Ishikawa (cell line): ENCODE results near the gene TRPM3.

Source experiments
- CEBPB ChIP-seq: IDR thresholded peaks from 2 replicates; pipeline ENCODE4 v1.6.1; 2012
- CREB1 ChIP-seq: IDR thresholded peaks from 2 replicates; pipeline ENCODE4 v1.6.1; 2012; ENCODE audit warnings: low read depth
- EGR1 ChIP-seq: IDR thresholded peaks from 2 replicates; pipeline ENCODE4 v1.6.1; 2012
- EP300 ChIP-seq: IDR thresholded peaks from 2 replicates; pipeline ENCODE4 v1.6.1; 2012; ENCODE audit warnings: borderline replicate concordance
- FOXM1 ChIP-seq: IDR thresholded peaks from 2 replicates; pipeline ENCODE4 v1.6.1; 2012; ENCODE audit warnings: low read depth, borderline replicate concordance
- MAX ChIP-seq: IDR thresholded peaks from 2 replicates; pipeline ENCODE4 v1.6.1; 2012
- NFIC ChIP-seq: IDR thresholded peaks from 2 replicates; pipeline ENCODE4 v1.6.1; 2012
- RAD21 ChIP-seq: IDR thresholded peaks from 2 replicates; pipeline ENCODE4 v1.6.1; 2012; ENCODE audit warnings: low read depth
- TAF1 ChIP-seq: IDR thresholded peaks from 2 replicates; pipeline ENCODE4 v1.6.1; 2012; ENCODE audit warnings: low read depth, mild to moderate bottlenecking
- TCF12 ChIP-seq: IDR thresholded peaks from 2 replicates; pipeline ENCODE4 v1.6.1; 2012; ENCODE audit warnings: low read depth
- YY1 ChIP-seq: IDR thresholded peaks from 2 replicates; pipeline ENCODE4 v1.6.1; 2012; ENCODE audit warnings: low read depth
- ZBTB7A ChIP-seq: IDR thresholded peaks from 2 replicates; pipeline ENCODE4 v1.6.1; 2012; ENCODE audit warnings: low read depth
- TF ChIP-seq, protein P1 (sequence below): IDR thresholded peaks from 2 replicates; pipeline ENCODE4 v1.6.1; 2012; ENCODE audit warnings: low read depth, mild to moderate bottlenecking
- TF ChIP-seq, protein P2 (sequence below): IDR thresholded peaks from 2 replicates; pipeline ENCODE4 v1.6.1; 2012

DNA sequence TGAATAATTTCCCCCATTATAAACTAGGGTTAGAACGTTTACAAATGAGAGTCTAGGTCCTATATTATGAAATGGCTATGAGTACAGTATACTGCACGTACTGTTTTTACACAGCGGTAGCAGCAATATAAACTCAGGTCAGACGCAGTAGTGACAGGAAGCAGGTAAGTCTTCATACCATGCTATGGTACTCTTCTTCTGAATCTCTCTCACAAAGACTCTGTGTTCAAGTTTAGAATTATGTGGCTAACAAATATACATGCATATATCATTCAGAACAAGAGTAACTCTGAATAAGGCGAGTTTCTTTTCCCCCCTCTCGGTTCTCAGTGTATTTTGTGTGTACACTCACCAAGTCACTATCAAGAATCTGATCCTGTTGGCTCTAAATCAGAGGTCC, 592.0 kb downstream of the TRPM3 start:
- TF ChIP-seq, protein P1, sequence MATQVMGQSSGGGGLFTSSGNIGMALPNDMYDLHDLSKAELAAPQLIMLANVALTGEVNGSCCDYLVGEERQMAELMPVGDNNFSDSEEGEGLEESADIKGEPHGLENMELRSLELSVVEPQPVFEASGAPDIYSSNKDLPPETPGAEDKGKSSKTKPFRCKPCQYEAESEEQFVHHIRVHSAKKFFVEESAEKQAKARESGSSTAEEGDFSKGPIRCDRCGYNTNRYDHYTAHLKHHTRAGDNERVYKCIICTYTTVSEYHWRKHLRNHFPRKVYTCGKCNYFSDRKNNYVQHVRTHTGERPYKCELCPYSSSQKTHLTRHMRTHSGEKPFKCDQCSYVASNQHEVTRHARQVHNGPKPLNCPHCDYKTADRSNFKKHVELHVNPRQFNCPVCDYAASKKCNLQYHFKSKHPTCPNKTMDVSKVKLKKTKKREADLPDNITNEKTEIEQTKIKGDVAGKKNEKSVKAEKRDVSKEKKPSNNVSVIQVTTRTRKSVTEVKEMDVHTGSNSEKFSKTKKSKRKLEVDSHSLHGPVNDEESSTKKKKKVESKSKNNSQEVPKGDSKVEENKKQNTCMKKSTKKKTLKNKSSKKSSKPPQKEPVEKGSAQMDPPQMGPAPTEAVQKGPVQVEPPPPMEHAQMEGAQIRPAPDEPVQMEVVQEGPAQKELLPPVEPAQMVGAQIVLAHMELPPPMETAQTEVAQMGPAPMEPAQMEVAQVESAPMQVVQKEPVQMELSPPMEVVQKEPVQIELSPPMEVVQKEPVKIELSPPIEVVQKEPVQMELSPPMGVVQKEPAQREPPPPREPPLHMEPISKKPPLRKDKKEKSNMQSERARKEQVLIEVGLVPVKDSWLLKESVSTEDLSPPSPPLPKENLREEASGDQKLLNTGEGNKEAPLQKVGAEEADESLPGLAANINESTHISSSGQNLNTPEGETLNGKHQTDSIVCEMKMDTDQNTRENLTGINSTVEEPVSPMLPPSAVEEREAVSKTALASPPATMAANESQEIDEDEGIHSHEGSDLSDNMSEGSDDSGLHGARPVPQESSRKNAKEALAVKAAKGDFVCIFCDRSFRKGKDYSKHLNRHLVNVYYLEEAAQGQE = no peak
- no peak for TF ChIP-seq TCF12
- no peak for TF ChIP-seq YY1
- no peak for TF ChIP-seq ZBTB7A
- no peak for TF ChIP-seq TAF1
- TF ChIP-seq EP300 = no peak
- no peak for TF ChIP-seq CREB1
- no peak for TF ChIP-seq CEBPB
- TF ChIP-seq MAX = no peak
- TF ChIP-seq, protein P2, sequence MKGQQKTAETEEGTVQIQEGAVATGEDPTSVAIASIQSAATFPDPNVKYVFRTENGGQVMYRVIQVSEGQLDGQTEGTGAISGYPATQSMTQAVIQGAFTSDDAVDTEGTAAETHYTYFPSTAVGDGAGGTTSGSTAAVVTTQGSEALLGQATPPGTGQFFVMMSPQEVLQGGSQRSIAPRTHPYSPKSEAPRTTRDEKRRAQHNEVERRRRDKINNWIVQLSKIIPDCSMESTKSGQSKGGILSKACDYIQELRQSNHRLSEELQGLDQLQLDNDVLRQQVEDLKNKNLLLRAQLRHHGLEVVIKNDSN = no peak
- TF ChIP-seq FOXM1 = no peak
- no peak for TF ChIP-seq EGR1
- no peak for TF ChIP-seq RAD21
- no peak for TF ChIP-seq NFIC
